ENCODE results near the gene SLC7A9.

DNA sequence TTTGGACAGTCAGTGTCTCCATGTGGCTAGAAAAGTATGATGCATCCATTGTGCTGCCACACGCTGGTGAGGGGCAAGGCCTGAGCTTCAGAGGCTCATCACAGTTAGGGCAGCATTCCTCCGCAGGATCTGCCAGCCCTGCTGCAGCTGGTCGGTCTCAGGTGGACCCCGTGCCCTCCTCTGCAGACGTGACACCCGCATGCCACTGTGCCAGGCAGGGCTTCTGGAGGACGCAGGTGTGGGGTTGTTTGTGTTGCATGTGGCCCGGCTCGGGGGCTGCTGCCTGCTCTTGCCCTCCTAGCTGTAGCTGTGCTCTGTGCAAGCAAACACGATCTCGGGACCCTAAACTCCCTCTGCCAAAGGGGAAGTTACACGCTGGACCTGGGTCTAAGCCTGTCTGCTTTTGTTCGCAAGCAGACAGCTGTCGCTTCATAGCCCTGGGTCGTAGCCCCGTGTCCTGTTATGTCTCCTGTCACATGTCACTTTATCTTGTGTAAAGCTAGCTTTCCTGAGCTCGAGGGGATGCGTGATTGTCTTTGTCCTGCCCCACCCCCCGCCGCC is 45.3 kb downstream of the SLC7A9 start:
- TF ChIP-seq, protein P1, sequence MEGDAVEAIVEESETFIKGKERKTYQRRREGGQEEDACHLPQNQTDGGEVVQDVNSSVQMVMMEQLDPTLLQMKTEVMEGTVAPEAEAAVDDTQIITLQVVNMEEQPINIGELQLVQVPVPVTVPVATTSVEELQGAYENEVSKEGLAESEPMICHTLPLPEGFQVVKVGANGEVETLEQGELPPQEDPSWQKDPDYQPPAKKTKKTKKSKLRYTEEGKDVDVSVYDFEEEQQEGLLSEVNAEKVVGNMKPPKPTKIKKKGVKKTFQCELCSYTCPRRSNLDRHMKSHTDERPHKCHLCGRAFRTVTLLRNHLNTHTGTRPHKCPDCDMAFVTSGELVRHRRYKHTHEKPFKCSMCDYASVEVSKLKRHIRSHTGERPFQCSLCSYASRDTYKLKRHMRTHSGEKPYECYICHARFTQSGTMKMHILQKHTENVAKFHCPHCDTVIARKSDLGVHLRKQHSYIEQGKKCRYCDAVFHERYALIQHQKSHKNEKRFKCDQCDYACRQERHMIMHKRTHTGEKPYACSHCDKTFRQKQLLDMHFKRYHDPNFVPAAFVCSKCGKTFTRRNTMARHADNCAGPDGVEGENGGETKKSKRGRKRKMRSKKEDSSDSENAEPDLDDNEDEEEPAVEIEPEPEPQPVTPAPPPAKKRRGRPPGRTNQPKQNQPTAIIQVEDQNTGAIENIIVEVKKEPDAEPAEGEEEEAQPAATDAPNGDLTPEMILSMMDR (optimal IDR thresholded peaks at IDR 0.05 in 1 of 3, IDR thresholded peaks at IDR 0.05 in 1 of 3, conservative IDR thresholded peaks at IDR 0.05 in 1 of 3; ENCODE audit: extremely low read depth in 1 of 3, insufficient read depth in 2 of 3, low read length in 3 of 3), result peak in 1 of 3 experiments; percentile 10
- TF ChIP-seq EZH2 (IDR thresholded peaks at IDR 0.05; ENCODE audit: low read length), result no peak

Measured in keratinocyte (primary cell).